Thyroid gland (tissue), 4 donors: ENCODE results near the gene KRT36.

Experiments
- CTCF ChIP-seq, 6 experiments: fragments of 200-600 bp in 3 of 6; fragments of 450-650 bp in 3 of 6; sonication (generic) in 3 of 6; IDR thresholded peaks; one replicate each; pipeline ENCODE4 v1.5.1; 2016 to 2019; ENCODE audit warnings: antibody characterized with exemption in 6 of 6, mild to moderate bottlenecking in 2 of 6, inconsistent platforms in 1 of 6, moderate library complexity in 1 of 6
- POLR2A ChIP-seq, 2 donors: fragments of 450-650 bp; IDR thresholded peaks; one replicate each; pipeline ENCODE4 v1.6.1; 2017; ENCODE audit warnings: antibody characterized with exemption in 2 of 2, mild to moderate bottlenecking in 2 of 2, moderate library complexity in 1 of 2

- TF ChIP-seq CTCF (IDR thresholded peaks at IDR 0.05) (no peak), POLR2A (IDR thresholded peaks at IDR 0.05) (no peak)
Observed at GRCh38 chr17:41494524-41494923, 4.8 kb upstream of the KRT36 start.
